ENCODE results near the gene TIMP3.
"Not testable (repeated sequence)": the region's sequence is repeated elsewhere in the genome, so short reads cannot be mapped to it uniquely, and the experiment has no call there.

Gene TIMP3

DNA sequence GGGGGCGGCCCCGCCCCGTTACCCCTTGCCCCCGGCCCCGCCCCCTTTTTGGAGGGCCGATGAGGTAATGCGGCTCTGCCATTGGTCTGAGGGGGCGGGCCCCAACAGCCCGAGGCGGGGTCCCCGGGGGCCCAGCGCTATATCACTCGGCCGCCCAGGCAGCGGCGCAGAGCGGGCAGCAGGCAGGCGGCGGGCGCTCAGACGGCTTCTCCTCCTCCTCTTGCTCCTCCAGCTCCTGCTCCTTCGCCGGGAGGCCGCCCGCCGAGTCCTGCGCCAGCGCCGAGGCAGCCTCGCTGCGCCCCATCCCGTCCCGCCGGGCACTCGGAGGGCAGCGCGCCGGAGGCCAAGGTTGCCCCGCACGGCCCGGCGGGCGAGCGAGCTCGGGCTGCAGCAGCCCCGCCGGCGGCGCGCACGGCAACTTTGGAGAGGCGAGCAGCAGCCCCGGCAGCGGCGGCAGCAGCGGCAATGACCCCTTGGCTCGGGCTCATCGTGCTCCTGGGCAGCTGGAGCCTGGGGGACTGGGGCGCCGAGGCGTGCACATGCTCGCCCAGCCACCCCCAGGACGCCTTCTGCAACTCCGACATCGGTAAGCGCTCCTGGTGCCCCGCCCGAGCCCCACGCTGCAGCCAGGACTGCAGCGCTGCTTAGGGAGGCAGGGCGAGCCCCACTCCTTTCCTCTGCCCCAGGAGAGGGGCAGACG, at the start of gene TIMP3:
TSS of gene TIMP3 (plus strand) at position 169 of the 700 bp plus-strand sequence. CDS start at position 466, 297 bp downstream.
- DNase-seq = peak; percentile 64

GRCh38 chr22:32752326-32752725, 49.2 kb upstream of the TIMP3 start:
- DNase-seq = no peak

GRCh38 chr22:32752816-32753520, 48.5 kb upstream of the TIMP3 start:
- no peak for DNase-seq

GRCh38 chr22:32753591-32753990, 47.9 kb upstream of the TIMP3 start:
- DNase-seq = no peak

DNA sequence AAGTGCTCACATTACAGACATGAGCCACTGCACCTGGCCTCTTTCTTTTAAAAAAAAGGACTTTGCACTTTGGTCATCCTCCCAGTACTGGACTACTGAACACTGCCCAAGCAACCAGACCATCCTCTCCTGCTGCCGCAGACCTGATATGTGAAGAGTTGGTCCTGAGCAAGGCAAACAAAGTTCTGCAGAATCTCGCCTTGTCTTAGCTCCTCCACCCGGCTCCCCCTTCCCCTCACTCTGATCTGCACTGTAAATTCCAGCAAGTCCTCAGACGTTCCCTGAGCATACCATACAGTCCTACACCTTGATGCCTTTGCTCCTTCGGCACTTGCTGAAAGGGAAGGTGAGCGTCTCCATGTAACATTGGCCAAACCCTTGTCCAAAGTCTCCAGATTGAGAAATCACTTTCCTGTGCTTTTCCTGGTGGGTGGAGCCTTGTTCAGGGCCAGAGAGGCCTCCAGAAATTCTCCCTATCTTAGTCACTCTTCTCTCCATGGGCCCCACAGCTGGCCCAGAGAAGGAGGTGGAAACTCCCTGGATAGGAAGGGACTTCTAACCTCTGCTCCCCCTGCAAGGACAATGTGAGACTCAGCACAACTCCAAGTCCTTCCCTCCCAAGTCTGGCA, 47.0 kb upstream of the TIMP3 start:
- peak; percentile 42 for DNase-seq

DNA sequence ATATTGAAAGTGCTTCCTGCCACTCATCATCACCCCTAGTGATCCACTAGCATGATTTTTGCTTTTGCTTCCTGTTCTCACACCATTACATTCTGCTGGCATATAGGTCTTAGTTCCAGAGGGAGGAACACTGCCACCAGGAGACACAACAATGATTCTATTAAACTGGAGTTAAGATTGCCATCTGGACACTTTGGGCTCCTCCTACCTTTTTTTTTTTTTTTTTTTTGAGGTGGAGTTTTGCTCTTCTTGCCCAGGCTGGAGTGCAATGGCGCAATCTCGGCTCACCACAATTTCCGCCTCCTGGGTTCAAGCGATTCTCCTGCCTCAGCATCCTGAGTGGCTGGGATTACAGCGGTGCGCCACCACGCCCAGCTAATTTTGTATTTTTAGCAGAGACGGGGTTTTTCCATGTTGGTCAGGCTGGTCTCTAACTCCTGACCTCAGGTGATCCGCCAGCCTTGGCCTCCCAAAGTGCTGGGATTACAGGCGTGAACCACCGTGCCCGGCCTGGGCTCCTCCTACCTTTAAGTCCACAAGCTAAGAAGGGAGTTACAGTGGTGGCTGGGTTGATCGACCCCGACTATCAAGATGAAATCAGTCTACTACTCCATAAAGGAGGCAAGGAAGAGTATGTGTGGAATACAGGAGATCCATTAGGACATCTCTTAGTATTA, 44.3 kb upstream of the TIMP3 start:
- not testable (repeated sequence) for DNase-seq

- no peak for DNase-seq
Observed at GRCh38 chr22:32758866-32759385, 42.6 kb upstream of the TIMP3 start.

DNA sequence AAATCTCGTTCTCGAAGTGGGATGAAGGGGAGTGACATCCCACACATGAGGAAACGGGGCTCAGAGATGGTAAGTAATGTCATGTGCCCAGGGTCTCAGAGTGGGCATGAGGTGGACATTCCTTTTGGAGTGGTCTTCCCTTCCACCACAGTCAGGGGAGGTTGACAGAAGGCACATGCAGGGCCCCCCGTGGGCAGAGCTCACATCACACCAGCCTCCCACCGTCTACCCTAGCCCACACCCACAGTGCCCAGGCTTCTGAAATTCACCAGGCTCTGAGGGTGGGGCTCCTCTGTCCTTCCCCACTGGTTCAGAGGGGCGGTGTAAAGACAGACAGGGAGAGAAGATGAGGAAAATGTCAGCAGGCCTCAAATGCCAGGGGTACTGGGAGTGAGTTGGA, 41.1 kb upstream of the TIMP3 start:
- no peak for DNase-seq

DNA sequence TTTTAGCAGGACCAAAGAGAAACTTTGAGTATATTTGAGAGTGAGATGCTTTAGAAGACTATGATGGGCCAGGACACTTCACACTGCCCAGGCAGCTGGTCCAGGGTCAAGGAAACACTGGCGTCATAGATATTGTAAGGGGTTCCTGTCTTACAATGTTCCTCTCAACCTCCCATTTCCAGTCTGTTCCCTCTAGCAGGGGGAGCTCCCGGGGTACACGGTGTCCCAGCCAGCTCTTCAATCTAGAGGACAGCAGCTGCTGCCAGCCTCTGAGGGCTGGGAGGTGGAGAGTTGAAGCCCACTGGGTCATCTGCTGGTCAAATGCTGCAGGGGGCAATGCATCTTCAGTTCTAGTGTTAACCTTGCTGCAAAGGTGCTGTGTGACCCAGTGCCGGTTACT, 40.7 kb upstream of the TIMP3 start:
- DNase-seq = no peak

DNA sequence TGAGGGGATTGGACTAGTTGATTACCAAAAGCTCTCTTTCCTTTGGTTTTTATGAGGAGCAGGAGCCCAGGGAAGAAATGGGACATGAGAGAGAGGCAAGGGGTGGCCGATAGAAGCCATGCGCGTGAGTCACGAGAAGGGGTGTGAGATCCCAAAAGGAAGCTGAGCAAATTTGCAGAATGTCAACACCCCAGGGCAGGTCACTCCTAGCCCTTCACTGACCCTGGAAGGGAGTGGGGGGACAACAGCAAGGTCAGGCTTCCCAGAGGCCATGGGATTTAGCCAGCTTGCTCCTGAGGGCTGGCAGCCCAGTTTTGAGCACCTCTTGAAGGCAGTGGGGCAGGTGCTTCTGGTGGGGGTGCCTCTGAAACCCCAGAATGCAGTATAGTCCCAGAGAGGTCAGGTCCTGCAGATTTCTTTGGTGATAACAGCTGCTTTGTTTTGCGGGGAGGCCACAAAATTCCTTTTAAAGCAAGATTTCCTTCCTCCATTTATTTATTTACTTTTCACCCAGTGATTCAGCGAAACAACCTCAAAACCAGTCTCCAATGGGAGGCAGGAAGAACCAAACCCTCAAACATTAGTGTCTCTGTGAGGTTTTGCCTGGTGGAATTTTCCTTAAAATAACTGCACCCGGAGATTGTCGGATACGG, 40.1 kb upstream of the TIMP3 start:
- DNase-seq = no peak

GRCh38 chr22:32764330-32765131, 37.0 kb upstream of the TIMP3 start:
- no peak for DNase-seq

DNA sequence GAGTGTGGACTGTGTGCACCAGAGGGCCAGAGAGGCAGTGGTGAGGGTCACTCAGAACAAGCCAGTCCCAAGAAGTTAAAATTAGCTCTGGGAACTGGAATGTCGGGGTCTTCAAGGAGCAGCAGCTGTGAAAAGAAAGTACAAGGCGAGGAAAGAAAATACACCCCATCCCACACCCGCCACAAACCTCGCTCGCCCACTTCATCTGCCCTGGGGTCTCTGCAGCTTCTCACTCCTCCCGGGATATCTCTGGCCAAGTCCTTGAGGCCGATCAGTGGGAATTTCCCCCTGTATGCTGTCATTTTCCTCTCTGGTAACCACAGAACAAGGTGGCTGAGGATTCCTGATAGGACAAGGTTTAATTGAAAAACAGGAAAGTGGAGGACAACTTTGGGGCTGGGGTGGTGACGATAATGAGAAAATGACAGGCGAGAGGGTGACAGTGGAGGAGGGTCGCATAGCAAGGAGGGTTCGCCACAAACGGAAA, 36.3 kb upstream of the TIMP3 start:
- DNase-seq = no peak

DNA sequence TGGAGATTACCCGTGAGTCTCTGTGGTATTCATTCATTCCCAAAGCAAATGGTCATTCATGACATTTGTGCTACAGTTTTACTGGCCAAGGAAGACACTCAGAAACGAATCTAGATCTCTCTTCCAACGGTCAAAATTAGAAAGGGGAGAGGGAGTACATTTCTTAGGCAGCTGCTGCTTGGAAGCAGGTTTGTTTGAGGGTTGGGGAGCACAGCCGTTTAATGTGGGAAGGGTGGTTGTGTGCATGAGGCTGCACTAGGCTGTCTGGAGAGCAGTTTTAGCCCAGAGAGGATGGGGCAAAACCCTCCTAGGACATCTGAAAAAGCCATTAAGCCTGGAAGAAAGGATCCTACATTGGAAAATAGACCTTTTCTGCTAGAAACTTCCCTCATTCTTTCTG, 29.7 kb upstream of the TIMP3 start:
- no peak for DNase-seq

DNA sequence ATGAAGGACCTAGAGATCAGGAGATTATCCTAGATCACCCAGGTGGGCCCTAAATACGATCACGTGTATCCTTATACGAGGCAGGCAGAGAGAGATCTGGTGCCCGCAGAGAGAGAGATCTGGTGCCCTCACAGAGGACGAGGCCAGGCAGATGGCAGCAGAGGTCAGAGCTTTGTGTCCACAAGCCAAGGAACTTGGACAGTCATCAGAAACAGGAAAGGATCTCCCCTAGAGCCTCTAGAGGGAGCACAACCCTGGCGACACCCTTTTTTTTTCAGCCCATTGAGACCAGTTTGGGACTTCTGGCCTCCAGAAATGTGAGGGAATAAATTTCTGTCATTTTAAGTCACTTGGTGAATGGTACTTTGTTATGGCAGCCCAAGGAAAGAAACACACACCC, 25.5 kb upstream of the TIMP3 start:
- no peak for DNase-seq

GRCh38 chr22:32776397-32776796, 25.1 kb upstream of the TIMP3 start:
- no peak for DNase-seq

DNA sequence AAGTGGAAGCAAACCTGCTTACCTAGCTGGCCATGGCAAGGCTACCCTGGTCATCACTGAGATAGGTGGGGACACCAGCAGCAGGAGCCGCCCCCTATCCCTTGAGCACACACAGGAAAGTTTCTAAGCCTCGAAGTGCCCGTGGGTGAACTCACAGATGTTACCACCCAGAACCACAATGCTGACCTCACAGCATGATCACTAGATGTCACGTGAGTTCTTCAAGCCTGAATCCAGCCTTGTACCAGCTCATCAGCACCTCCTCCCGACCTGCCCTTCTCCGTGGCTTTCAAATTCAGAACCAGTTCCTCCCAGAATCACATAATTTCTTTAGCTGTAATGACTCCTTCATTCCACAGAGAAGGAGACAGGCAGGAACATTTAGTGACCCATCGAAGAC, 24.7 kb upstream of the TIMP3 start:
- no peak for DNase-seq

- DNase-seq = no peak
Observed at GRCh38 chr22:32777987-32778386, 23.5 kb upstream of the TIMP3 start.

DNA sequence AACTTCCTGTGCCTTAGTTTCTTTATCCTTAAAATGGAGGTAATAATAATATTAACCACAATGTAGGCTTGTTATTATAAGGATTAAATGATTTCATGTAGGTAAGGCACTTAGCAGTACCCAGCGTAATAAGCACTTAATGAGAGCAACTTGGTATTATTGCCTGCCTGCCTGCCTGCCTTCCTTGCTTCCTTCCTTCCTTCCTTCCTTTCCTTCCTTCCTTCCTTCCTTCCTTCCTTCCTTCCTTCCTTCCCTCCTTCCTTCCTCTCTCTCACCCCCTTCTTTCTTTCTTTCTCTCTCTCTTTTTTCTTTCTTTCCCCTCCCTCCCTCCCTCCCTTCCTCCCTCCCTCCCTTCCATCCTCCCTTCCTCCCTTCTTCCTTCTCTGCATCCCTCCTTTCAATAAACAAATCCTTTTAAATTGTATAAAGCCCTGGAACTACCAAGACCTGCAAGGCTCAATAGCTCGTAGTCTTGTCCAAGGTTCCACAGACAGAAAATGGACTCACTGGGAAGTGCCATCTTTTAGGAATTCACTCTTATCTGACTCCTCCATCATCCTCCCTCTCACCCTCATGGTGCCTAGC, 20.7 kb upstream of the TIMP3 start:
- no peak for DNase-seq

DNA sequence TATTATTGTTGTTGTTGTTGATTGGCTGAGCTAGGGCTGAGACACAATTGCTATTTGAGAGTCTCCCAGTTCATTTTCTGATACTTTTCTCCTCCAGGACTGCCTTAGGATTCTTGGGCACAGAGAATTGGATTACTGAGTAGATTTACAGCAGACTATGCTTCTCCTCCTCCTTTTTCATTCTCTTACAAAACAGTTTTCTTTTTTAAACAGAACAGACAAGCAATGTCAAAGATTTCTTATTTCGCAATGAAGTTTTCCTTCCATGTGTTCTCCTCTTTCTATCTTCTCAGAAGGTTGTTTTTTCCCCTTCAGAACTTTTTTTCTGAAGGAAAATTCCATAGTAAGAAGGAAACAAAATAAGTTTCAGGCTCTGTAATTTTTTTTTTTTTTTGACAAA, 19.8 kb upstream of the TIMP3 start:
- no peak for DNase-seq

- DNase-seq = no peak
Observed at GRCh38 chr22:32785321-32786026, 16.0 kb upstream of the TIMP3 start.

GRCh38 chr22:32786027-32786418, 15.5 kb upstream of the TIMP3 start:
- no peak for DNase-seq

Measured in NCI-H226 (cell line).